ENCODE measurements around the gene EPHB1. TPM values are rescaled to one million over a fixed set of nuclear protein-coding genes. Genes with fewer than 3 reads are reported as not detected.
"Not testable (repeated sequence)": the region's sequence is repeated elsewhere in the genome, so short reads cannot be mapped to it uniquely, and the experiment has no call there.

Gene EPHB1
- total RNA-seq, 1 experiment from 2014 or later, result 0.29 TPM

DNA sequence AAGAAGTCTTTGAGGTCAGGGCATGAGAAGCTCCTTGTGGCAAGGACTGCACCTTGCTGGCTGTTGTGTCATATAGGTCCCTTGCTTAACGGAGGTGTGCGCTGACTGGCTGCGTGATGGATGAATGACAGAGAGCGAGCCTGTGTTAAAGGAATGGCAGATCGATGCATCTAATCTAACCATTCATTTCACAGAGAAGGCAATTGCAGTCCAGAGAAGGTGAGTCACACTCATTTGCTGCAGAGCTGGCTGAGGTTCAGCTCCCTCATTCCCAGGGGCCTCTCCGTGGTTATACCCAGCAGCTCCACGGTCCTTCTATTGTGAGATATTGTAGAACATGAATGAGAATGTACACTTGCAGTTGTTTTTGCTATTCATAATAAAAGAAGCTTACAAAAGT, 289.3 kb downstream of the EPHB1 start:
- no peak for DNase-seq (ENCODE audit: low spot score)

DNA sequence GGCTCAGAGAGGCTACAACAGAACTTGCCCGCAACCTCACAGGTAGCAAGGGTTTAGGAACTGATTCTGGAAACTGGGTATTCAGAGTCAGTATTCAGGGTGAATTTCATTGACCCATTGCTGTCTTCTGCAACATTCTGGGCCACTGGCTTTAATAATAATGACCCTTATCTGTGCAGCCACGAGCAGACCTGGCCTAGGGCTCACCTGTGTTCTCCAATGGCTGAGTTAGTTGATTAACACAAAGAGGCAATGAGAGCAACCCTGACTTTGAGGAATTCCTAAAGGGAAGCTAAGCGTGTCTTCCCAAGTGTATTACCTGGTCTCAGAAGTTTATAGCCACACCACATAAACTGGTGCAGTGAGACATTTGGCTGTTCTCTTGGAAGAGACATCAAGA, 289.9 kb downstream of the EPHB1 start:
- no peak for DNase-seq (ENCODE audit: low spot score)

- no peak for DNase-seq (ENCODE audit: low spot score)
These were observed 290.8 kb downstream of the EPHB1 start for GRCh38 chr3:135085652-135086436.

GRCh38 chr3:135087782-135088181, 292.7 kb downstream of the EPHB1 start:
- DNase-seq (ENCODE audit: low spot score), result no peak

DNA sequence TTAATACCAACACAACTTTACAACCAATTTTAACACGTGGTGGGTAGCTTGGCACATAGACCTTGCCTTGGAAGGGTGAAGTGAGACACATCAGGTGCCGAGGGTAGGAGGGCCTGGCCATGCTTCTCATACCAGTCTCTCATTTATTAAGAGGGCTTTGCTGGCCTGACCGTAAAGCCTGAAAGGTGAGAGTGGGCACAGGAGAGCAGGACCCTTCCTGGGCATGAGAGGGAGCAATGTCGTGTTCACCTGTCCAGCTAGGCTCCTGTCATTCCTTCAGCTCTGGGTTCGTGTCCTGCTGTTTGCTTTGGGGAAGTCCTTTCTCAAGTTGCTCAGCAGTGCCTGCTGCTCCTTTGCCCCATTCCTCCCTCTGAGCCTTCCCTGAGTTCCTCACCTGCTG, 294.4 kb downstream of the EPHB1 start:
- no peak for DNase-seq (ENCODE audit: low spot score)

DNA sequence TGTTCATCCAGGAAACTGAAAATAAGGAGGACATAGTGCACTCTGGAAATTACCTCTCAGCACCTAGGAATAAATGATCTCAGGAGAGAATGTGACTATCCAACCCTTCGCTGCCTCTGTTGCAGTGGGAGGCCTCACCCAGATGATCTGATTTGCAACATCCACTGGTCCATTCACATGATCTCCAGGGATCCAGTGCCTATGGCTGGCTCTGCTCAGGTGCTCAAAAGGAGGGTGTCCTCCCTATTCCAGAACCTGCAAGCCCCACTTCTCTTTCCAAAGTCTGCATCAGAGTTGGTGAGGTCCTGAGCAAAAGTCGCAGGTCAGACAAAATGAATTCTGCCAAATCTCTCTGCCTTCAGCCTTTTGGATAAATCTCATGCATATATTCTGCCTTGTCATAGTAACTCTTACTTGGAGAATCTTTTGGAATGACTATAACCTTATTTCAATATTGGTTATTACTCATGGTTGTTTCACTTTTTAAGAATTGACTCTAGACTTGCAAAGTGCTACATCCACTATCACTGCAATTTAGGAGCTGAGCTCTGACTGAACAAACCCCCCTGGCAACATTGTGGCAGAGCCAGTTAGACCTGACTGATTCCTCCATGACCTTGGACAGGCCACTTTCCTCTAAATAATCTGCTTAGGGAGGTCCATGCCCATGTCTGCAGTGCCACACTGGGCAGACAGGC, 295.1 kb downstream of the EPHB1 start:
- no peak for DNase-seq (ENCODE audit: low spot score)

GRCh38 chr3:135091946-135092345, 296.9 kb downstream of the EPHB1 start:
- DNase-seq (ENCODE audit: low spot score), result no peak

DNA sequence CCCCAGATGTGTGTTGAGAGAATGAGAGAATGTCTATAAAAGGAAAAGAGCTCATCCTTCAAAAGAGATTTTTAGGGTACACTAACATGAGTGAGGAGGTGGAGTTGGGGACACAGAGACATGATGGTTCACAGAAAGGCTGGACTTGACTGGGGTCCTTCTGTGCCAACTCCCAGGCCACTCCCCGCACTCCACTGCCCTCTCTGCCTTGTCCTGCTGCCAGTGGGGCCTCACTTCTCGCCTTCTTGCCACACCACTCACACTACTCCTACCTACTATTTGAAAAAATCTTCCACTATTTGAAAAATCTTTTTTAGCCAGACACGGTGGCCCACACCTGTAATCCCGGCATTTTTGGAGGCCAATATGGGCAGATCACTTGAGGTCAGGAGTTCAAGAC, 298.1 kb downstream of the EPHB1 start:
- no peak for DNase-seq (ENCODE audit: low spot score)

GRCh38 chr3:135097276-135097946, 302.4 kb downstream of the EPHB1 start:
- no peak for DNase-seq (ENCODE audit: low spot score)

DNA sequence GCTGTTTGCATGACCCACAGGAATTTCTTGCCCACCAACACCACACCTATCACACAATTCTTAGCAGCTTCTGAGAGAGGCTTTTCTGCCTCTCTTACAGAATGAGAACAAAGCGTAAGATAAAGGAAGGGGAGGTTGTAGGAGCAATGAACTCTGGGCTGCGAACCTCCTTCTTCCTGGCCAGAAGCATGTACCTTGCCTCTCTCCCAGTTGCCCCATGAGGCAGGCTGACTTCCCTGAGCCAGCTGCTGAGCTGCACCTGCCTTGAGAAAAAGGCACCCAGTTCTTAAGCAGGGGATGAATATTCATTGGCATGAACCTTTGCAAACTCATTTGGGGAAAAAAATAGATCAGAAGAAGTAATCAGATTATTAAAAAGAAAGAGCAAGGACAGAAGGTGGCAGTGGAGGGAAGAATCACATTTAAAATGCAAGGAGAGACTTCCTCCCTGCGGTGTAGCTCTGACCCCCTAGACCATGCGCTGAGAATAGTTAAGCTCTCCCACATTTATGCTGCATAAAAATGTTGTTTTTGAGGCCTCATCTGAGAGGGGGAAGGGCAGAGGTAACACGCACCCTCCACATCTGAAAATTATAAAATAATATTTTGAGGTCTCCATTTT, 304.8 kb downstream of the EPHB1 start:
- DNase-seq (ENCODE audit: low spot score), result no peak

- DNase-seq (ENCODE audit: low spot score), result no peak
These were observed 305.3 kb downstream of the EPHB1 start for GRCh38 chr3:135100366-135100765.

DNA sequence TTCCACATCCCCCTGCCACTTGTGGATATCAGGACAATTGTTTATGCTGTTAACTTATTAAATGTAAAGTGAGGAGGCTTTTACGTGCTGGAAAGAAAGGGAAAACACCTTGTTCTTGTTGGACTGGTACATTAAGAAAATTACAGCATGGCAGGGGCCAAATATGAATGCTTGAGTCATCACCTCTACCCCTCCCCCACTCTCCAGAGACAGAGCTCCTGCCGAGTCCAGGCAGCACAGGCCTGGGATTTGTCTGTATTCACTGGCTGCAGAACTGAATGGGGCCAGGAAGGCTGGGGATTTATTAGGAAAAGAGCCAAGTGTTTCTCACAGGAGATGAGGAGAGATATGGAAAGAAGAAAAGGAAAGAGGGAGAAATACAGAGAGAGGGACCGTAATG, 308.9 kb downstream of the EPHB1 start:
- DNase-seq (ENCODE audit: low spot score), result no peak

DNA sequence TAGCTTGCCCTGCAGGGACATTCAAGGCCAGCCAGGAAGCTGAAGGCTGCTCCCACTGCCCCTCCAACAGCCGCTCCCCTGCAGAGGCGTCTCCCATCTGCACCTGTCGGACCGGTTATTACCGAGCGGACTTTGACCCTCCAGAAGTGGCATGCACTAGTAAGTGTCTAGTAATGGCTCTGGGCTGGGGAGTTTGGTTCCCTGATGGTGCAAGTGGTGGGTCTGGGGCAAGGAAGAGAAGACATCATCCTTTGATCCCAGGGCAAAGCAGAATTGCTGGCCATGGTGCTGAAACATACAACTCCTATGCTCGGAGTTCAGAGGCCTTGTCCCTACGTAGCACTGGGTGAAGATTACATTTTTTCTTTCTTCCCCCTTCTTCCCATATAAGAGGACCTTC, 311.4 kb downstream of the EPHB1 start:
- DNase-seq (ENCODE audit: low spot score), result no peak

DNA sequence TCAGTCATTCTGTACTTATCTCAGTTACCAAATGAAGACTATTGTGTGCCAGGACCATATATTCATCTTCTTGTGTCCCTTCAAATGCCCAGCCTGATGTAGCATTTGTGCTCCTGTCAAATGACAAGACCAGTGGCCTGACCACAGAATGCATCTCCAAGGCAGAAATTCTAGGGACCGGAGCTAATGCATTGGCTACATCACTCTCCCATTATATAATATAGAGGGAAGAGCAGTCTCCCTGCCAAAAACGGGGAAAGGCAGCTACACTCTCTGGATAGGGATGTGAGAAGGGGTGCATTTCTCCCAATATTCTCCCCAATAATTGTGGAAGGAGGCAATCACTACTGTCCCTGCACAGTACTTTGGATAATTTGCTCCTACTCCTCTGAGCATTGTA, 312.0 kb downstream of the EPHB1 start:
- DNase-seq (ENCODE audit: low spot score), result no peak

- no peak for DNase-seq (ENCODE audit: low spot score)
These were observed 314.6 kb downstream of the EPHB1 start for GRCh38 chr3:135109681-135110080.

- not testable (repeated sequence) for DNase-seq (ENCODE audit: low spot score)
These were observed 319.5 kb downstream of the EPHB1 start for GRCh38 chr3:135114551-135114950.

- no peak for DNase-seq (ENCODE audit: low spot score)
These were observed 322.9 kb downstream of the EPHB1 start for GRCh38 chr3:135117977-135118376.

DNA sequence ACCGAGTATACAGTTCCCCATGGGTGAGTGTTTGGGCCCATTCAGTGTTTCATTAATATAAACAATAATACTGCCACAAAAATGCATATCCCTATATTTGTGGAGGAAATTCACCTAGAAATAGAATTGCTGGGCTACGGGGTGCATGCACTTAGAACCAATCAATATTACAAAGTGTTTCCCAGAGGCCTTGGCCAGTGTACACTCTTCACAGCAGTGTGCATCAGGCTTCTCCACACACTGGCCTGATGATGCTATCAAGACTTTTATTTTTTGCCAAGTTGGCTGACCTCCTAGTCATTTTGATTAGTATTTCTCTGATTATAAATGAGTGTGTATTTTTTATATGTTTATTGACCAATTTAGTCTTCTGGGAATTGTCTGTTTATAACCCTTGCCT, 323.7 kb downstream of the EPHB1 start:
- DNase-seq (ENCODE audit: low spot score), result no peak

GRCh38 chr3:135125171-135125801, 330.2 kb downstream of the EPHB1 start:
- DNase-seq (ENCODE audit: low spot score), result no peak

DNA sequence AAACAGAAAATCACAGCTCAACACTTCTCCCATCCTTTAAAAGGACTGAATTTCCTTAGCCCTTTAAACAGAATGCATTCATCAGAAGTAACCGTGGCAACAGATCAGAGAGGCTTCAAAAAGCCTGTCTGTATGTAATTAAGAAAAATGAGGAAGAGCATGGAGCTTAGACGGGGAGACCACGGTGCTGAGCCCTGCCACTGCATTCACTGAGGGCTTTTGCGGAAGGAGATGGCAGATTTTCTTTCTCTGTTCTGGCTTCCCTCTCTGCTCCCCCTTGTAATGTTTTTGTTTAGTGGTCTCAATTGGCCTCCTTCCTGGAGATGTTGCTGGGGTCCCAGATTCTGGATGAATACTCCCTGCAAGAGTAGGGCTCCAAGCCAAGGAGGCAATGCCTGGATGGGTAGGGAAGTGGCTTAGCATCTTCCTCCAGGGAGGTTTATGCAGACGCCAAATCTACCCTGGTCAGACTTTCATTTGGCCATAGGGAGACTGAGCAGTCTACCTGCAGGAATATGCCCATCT, 332.9 kb downstream of the EPHB1 start:
- DNase-seq (ENCODE audit: low spot score), result no peak

DNA sequence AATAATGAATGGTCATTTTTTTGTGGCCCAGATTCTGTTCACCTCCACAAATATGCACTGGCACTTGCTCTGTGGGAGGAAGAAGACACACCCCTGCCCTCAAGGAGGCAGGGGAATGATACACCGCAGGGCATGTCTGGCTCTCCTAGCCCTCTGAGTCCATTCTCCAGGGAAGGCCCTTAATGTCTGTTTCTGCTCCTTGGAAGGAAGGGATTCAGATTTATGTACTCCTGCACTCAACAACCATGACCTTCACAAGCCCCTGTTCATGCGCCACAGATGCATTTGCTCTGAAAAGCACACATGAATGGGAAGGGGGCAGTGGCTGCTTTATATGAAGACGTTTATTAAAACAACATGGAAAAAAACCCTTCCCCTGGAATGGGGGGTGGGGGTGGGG, 333.8 kb downstream of the EPHB1 start:
- DNase-seq (ENCODE audit: low spot score), result no peak

DNA sequence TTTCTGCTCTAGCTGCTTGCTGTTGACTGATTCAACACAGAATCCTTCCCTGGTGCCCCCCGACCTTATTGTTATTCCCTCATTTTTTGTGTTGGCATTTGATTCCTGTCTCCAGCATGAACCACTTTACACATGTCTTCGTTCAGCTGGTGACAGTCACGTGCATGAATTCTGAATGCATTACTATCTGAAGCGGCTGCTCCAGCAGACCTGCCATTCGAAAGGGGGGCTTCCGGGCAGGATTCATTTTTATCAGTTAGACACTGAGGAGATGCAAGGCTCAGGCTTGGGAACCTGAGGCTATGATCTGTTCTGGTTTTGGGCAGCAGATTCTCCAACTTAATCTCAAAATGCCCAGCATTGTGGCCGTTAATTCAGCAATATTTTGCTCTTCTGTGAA, 336.2 kb downstream of the EPHB1 start:
- no peak for DNase-seq (ENCODE audit: low spot score)
